GM21619 (cell line): ENCODE data around the gene TRPT1.

Source experiments
- ATAC-seq: cut with Tn5 transposase; IDR thresholded peaks from one replicate; pipeline ENCODE4 v1.9.1; 2021; ENCODE audit not compliant: unreplicated experiment

Gene TRPT1

DNA sequence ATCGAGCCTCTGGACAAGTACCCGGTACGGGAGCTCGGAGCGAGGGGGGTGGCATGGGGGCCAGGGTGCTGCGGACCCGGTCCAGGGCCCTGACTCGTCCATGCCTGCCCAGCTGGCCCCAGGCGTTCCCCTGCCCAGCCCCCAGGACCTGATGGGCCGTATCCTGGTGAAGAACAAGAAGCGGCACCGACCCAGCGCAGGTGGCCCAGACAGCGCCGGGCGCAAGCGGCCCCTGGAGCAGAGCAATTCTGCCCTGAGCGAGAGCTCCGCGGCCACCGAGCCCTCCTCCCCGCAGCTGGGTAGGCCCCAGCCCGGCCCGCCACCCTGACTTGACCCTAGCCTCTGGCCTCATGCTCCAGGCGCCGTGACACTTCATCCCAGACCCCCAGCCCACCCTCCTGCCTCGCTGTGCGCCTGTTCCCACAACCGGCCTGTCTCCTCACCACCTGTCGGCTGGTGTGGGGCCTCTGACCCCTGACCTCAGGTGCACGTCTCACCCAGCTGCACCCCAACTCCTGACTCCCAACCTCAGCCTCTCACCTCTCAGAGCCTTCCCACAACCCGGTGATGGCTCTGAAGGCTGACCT is 33.1 kb upstream of the TRPT1 start:
- ATAC-seq = no peak

DNA sequence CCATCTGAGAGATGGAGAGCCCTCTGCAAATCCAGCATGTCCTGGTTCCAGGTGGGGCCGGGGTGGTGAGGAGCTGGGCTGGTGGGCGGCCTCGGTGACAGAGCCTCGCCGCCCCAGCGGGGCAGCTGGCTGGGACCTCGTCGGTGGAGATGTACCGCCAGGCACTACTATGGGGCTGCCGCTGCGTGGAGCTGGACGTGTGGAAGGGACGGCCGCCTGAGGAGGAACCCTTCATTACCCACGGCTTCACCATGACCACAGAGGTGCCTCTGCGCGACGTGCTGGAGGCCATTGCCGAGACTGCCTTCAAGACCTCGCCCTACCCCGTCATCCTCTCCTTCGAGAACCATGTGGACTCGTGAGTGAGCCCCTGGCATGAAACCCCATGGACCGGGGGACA is 32.4 kb upstream of the TRPT1 start:
- no peak for ATAC-seq

DNA sequence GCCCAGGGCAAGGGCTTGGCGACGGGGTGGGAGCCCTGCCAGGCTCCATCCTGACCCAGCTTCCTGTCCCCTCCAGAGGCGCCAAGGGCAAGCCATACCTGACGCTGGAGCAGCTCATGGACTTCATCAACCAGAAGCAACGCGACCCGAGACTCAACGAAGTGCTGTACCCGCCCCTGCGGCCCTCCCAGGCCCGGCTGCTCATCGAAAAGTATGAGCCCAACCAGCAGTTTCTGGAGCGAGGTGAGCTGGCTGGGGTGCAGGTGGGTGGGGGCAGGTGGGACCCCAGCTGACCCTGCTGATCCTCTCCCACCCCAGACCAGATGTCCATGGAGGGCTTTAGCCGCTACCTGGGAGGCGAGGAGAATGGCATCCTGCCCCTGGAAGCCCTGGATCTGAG is 30.3 kb upstream of the TRPT1 start:
- no peak for ATAC-seq

DNA sequence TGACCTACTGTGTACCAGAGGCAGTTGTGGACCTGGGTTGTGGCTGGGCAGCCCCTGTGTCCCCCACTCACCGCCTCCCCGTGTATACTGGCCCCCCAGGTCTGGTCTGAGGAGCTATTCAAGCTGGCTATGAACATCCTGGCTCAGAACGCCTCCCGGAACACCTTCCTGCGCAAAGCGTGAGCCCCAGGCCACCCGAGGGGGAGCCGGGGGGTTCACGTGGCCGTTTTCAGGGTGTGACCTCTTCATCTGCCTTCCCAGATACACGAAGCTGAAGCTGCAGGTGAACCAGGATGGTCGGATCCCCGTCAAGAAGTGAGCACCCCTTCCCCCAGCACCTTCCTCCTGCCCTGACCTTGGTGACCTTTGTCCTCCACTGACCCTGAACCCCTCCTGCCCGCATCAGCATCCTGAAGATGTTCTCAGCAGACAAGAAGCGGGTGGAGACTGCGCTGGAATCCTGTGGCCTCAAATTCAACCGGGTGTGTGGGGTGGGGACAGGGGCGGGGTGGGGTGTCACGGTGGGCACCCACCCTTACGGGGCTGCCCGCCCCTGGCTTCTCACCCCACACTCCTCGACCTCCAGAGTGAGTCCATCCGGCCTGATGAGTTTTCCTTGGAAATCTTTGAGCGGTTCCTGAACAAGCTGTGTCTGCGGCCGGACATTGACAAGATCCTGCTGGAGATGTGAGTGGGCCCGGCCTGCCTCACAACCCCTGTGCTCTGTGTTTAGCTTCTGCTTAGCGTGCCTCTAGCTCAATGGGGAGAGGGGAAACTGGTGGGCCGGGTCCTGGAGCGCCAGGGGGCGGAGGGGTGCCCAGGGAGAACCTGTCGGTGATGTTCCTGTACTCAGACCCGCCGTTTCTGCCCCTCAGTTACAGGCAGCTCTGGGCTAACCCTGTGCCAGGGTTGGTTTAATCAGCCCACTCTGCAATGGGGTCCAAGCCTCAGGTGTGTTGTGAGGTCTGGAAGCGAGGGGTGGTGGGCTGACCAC is 29.4 kb upstream of the TRPT1 start:
- no peak for ATAC-seq

DNA sequence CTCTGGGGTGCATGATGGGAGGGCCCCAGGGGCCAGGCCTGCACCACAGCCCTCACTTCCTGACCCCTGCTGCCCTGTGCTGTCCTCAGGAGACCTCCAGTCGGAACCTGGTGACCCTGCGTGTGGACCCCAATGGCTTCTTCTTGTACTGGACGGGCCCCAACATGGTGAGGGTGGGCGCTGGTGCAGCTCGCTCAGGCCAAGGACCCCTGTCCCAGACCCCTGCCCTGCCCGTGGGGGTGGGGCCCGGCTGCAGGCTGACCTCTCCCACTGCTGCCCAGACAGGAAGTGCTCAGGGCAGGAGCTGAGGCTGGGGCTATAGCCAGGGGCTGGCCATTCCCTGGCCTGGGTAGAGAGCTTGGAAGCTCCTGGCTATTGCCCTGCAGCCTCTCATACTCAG is 28.3 kb upstream of the TRPT1 start:
- no peak for ATAC-seq

DNA sequence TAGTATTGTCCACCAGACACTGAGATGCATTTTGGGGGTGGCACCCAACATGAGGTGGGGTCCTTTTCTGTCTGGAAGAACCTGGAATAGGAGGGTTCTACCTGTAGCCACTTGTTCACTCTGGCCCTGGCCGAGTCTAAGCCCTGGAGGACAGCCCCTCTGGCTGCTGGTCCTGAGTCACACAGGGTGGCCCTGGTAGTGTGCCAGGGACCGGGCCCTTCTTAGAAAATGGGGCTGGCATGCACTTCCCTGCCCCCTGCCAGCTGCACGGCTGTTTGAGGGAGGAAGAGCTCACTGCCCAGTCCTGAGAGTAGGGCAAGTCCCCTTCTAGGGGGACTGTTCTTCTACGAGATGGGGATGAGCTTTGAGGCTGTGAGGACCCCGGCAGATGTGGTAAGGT is 27.5 kb upstream of the TRPT1 start:
- ATAC-seq = no peak

DNA sequence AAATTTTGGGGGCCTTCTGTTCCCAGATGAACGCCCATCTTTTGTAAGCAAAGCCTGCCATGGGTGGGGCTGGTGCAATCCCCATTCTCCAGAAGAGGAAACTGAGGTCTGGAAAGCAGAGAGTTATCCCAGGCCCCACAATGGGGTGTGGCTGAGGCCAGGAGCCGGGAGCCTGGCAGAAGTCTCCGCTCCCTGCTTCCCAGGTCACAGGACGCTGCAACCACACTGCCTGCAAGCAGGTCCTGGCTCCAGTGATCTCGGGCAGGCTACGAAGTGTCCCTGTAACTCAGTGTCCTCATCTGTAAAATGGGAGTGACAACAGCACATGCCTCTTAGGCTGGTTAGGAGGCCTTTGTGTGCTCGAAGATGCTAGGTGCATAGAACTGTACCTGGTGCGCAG is 27.1 kb upstream of the TRPT1 start:
- ATAC-seq = no peak

DNA sequence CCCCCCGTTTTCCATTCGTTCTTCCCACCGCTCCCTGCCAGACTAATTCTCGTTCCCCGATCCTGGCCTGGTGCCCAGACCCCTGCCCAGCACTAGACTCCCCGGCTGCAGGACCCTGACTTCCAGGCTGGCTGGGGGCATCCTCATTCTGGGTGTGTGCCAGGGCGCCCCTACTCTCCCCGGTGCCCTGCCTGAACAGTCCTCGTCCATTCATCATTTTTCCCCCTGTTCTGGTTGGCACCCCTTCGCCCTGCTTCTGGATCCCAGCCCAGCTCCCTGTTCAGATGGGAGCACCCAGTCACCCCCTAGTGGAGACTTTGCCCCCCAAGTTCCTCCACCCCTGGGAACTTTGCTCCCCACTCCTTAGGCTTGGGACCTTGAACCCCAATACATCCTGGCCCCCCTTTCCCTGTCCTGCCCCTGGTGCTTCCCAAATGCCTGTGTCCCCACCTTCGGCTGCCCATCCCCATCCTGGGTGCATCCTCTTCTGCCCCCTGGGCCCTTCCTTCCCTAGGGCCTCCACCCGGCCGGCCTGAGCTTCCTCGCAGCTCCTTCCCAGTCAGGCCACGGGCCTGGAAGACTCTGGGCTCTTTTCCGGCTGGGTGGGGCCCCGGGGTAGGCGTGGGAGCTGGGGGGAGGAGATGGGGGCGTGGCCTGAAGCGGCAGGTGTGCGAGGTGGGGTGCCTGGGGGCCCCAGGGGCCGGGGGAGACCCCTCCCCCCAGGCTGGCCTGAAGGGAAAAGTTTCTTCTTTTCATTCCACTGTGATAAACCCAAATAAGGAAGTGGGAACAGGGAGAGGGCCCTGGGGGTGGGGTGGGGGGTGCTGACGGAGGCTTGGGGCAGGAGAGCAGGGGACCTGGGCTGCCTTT is 26.3 kb upstream of the TRPT1 start:
- no peak for ATAC-seq

DNA sequence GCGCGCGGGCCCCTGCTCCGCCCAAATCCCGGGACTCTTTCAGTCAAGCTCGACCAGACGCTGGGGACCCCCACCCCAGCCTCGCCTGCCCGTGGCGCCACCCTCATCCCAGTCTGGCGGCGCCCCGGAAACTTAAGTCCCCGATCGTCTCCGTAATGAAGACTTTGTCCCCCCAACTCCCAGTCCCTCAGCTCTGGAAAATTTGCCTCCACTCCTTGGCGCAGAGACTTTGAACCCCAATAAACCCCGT is 25.7 kb upstream of the TRPT1 start:
- ATAC-seq = no peak

DNA sequence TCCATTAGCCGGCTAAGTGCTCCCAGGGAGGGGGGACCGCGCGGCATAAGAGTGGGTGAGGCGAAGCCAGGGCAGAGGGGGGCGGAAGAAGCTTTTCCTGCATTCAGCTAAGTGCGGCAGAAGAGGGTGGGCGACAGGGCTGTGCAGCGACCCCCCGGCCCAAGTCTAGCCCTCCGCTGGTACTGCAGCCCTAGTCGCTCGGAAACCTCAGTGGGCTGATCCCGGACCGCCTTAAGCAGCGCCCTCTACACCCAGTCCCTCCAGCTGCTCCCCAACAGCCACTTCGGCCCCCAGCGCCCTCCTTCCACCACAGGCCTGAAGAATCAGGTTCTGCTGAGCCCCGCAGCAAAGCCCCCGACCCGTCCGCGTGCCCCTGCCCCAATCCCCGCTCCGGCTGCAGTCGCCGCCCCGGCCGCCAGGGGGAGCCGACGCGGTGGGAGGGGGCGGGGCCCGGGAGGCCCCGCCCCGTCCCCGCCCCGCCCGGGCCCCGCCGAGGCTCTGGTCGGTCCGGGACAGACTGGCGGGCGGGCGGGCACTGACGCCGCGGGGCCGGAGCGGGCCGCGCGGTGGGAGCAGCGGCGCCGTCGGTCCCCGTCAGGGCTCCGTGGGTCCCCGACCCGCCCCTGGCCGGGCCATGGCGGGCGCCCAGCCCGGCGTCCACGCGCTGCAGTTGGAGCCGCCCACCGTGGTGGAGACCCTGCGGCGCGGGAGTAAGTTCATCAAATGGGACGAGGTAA is 25.2 kb upstream of the TRPT1 start, which contains the start of gene PLCB3:
Gene PLCB3, plus strand, starts transcription at position 515 of the 737 bp plus-strand sequence. Its CDS starts 120 bp downstream, at position 635.
- peak; percentile 32 for ATAC-seq

DNA sequence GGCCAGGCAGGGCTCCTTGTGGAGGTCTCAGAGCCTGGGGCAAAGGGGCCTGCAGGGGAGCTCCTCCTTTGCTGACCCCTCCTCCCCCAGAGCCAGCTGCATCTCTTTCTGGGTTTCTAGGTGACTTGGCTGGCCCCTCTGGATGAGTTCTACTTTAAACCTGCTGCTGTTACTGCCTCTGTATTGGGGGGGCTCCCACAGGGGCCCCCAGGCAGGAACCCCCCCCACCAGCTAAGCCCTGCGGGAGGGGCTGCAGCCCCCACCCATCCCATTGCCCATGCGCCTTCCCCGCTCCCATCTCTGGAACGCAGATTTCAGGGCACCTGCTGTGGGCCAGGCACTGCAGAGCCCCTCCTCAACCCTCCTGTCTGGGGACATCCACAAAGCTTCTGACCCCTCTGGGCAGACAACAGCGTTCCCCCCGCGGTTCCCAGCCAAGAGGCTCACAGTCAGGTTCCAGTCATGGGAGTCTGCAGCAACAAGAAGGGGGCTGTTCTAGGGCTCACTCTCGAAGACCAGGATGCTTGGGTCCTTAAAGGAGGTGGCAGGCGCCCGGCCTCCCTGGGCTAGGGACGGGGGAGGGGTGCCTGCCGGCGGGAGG is 24.5 kb upstream of the TRPT1 start:
- ATAC-seq = no peak

DNA sequence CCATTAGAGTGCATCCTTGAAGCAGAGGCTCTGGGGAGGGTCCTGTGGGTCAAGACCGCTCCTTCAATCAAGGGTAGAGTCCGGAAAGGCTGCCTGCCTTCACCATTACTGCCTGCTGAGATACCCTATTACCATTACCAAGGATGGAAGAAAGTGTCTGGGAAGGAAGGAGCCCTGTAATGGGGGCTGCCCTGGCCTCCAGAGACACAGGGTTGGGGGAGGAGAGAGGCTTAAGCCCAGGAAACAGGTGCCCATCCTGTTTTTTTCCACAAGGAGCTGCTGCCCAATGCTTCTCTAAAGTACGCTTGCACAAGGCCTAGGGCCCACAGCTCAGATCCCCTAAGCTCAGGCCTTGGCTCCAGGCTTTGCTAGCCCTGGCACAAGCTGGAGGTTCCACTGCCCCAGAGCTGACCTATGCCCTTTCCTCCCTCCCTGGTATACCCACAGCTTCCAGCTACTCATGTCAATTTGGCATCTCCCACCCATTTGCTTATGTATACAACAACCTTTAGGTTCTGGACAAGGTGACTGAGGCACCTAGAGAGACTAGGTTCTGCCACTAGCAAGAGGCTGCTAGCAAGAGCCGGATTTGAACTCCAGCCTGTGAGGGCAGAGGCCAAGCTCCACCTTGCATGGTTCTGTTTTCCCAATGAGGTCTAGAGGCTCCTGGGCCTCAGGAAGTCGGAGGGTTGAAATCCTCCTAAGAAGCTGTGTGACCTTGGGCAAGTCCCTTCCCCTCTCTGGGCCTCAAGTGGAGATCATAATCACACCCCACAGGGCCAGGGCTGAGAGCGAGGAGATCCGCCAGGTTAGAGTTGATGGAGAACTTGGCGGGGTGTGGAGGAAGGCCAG is 23.8 kb upstream of the TRPT1 start:
- no peak for ATAC-seq

DNA sequence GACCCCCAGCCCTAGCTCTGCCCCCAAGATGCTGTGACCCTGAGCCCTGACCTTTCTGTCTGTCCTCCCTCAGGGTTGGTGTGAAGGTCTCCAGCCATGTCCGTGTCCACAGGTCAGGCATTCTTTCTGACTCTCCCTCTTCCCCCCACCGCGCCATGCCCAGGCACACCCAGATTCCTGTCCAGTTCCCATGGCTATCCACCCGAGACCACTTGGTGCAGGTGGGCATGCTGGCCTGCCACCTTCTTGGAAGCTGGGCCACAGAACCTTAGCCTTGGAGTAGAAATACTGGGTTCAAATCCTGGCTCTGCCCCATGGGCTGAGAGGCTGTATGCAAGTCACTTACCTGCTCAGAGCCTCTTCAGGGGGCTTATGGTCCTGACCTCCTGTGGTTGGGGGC is 23.1 kb upstream of the TRPT1 start:
- ATAC-seq = no peak

DNA sequence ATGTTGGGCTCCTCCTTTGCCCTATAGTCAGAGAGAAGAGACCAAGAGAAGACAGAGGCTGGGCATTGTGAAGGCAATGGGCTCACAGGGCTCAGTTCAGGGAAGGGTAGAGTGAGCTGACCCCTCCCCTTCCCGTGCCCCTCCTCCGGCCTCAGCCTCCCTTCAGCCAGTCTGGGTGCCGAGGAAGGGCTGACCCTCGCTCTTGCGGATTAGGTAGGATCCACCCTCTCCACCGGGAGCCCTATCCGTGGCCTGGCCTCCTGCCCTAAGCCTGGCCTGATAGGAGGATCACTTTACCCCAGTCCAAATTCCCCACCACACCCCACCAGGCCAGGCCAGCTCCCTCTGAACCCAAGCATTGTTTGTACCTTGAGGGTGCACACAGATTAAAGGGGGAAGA is 22.6 kb upstream of the TRPT1 start:
- ATAC-seq = no peak

DNA sequence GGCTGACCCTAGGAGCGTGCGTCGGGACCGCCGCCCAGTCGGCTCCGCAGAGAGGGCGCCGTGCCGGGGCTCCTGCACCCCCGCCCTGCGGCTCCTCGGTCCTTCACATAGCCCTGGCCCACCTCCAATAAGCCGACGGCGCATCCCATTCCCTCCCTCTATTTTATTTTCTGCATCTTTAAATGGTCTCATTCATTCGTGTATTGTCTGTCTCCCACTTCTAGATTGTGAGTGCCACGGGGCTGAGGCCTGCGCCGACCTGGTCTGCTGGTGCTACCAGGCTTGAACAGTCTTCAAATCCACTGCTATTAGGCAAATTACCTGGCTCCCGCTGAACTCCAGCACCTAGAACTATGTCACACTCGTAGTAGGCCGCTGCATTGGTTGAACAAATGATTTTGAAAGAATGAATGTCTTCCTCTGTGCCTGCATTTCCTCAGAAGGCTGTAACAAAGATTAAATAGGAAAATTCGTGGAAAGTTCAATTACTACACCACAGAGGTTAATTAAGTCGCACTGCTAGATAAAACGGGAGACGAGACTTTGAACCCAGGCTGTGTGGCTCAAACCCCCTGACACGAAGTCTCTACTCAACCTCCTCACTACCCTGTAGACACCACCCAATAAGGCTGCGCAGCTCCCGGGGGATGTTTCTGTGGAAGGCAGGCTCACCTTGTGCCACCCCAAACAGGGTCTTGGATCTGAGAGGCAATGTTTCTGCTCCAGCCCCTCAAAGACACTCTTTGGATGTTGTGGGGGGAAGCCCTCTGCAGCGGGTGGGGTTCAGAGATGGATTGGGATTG is 21.9 kb upstream of the TRPT1 start:
- no peak for ATAC-seq

DNA sequence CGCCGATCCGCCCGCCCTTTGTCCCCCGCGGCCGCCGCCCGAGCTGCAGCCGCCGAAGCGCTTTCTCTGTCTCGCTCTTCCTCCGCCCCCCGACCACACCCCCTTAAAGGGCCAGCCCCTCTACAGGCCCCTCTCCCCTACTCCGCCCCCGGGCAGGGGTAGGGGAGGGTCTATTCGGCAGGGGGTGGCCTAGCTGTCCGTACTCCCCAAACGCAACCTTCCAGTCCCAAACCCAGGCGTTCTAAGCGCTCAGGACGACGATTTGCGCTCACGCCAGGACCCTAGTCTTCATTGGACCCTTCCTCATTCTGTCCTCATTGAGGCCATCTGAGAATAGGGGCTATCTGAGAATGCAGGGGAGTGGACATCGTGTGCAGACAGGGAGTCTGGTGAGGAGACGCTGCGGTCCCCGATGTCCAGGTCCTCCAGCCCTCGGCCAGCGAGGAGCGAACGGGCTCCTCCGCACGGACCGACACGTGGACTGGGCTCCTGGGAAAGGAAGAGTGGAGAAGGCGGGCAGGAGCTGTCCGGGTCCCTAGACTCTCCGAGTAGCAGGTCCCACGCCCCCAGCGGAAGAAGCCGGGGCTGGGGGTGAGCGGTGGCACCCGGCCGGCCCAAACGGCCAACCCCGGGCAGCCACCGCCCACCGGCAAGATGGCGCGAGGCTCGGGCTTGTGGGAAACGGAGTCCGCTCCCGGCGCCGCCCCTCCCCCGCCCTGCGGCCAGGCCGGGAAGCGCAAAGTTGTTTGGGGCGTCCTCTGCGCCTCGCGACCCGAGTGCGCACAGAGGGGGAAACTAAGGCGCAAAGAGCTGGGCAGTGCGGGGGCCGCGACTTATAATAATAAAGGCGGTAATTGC is 21.1 kb upstream of the TRPT1 start, which contains the start of gene PPP1R14B:
Gene PPP1R14B, minus strand, starts transcription at position 73 of the 858 bp plus-strand sequence. CDS start 270 bp downstream, outside the sequence.
- ATAC-seq = peak; percentile 30

DNA sequence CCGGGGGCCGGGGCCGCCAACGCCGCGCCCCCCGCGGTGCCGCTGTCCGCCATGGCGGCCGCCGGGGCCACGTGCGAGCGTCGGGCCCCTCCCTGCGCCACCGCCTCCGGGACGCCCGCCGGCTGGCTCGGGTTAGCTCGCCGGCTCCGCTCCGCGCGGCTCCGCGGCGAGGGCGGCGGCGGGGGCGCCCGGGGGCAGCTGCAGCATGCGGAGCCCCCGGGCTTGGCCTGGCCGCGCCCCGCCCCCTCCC is 20.6 kb upstream of the TRPT1 start:
- ATAC-seq = peak; percentile 5
